T-helper 2 cell (primary cell): Measurements from ENCODE around the gene GABBR2.
A peak's percentile ranks its signal among the peaks of the same experiment; 100 is the strongest.
"Not testable (repeated sequence)": the region's sequence is repeated elsewhere in the genome, so short reads cannot be mapped to it uniquely, and the experiment has no call there.

Source experiments
- DNase-seq, 5 experiments: peaks; one replicate each; pipeline versions ENCODE4 v3.0.0 to v3.0.0-alpha.2; 2012 to 2022

Gene GABBR2

DNA sequence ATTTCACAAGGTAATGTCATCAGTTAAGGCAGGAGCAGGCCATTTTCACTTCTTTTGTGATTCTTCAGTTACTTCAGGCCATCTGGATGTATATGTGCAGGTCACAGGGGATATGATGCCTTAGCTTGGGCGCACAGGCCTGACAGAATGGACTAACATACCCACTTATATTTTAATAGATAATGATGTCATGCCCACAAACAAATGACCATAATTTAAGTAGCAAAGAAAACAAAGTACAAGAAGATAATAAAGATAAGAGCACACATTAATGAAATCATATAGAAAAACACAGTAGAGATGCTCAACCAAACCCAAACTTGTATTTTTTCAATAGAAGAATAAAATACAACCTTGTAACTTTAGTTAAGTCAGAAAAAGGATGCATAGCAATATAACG lies 433.6 kb downstream of the GABBR2 start:
- DNase-seq, result no peak

DNA sequence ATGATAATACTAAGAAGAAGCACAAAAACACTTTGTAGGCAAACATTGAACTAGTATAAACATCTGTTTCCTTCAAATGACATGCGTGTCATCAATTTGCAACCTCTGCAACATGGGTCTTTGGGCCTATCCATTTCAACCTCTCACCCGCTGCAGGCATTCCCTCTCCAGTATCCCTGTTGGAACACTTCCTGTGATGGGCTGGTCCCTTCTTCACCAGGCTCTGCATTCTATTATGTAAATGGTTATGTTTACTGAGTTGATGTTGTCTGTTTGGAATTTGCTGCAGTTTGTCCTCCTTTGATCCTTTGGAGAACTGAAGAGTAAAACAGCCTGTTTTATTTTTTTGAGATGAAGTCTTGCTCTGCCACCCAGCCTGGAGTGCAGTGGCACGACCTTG lies 436.7 kb downstream of the GABBR2 start:
- DNase-seq, result no peak

DNA sequence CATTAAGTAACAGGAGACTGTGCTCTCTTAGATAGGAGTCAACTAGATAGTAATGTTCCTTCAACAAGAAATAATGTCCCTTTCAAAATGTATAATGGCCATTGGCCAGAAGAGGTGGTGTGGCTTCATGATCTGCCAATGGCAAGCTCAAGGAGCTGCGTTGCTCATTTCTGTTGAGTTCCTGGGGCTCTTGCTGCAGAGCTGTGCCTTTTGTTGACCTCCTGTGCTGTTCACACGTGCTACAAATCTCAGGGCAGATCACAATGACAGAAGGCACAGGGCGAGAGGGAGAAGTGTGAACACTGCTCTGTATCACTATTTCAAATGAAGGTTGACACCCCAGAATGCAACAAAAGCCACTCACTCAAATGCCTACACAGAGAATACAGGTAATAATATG lies 437.3 kb downstream of the GABBR2 start:
- DNase-seq, result no peak

DNA sequence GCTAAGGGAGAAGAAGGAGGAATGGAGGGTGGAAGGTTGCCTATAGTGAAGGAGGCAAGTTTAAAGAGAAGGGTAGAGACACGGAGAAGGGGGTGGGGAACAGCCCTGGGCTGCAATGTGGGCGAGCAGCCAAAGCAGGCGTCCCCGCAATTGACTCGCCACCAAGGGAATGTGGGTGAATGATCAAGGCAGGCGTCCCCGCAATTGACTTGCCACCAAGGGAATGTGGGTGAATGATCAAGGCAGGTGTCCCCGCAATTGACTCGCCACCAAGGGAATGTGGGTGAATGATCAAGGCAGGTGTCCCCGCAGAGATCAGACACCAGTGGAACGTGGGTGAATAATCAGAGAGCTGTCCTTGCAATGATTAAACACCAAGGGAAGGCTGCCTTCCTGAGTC lies 438.5 kb downstream of the GABBR2 start:
- not testable (repeated sequence) for DNase-seq

DNA sequence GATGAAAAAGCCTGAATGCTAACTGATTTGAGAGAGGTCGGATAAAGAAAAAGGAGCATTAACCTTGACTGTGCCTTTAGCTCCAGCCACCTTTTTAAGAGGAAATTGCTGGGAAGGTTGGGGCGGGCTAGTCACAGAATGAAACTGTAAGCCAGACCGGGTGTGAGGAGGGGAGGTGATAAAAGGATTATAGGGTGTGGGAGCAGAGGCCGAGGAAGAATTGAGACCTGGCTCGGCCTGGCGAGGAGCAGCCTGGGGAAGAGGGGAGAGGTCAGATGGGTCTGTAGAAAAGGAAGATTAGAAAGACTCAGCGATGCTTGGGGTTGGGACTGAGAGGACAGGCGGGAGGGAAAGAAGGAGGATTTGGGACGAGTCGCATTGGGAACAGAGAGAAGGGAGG lies 439.1 kb downstream of the GABBR2 start:
- not testable (repeated sequence) for DNase-seq

DNA sequence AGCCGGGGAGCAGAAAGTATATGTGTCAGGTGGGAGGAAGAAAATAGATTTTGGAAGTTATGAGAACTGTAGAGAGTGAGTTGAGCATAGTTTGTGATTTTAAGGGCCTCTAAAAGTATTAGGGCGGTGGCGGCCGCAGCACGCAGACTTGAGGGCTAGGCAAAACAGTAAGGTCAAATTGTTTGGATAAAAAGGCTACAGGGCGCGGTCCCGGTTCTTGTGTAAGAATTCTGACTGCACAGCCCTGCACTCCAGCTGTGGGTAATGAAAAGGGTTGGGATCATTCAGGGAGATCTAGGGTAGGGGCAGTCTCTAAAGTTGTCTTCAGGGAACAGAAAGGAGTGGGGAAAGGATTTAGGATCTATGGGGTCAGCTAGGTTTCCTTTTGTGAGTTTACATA lies 441.2 kb downstream of the GABBR2 start:
- DNase-seq, result not testable (repeated sequence)

DNA sequence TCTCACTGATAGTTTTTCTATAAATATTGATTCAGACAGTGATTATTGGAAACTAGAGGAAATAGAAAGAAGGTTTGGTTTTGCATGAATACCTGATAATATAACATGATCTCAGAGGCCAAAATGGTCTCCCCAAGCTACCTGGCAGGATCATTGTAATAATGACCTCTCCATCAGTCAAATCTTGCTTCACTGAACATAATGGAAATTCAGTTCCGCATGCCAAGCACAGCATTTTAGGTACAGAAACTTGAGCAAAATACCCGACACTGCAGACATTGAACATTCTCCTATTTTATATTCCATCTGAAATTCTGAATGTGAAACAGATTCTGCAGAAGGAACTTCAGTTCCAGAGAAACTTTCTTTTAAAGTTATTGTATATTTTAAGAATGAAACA lies 444.2 kb downstream of the GABBR2 start:
- DNase-seq, result no peak

DNA sequence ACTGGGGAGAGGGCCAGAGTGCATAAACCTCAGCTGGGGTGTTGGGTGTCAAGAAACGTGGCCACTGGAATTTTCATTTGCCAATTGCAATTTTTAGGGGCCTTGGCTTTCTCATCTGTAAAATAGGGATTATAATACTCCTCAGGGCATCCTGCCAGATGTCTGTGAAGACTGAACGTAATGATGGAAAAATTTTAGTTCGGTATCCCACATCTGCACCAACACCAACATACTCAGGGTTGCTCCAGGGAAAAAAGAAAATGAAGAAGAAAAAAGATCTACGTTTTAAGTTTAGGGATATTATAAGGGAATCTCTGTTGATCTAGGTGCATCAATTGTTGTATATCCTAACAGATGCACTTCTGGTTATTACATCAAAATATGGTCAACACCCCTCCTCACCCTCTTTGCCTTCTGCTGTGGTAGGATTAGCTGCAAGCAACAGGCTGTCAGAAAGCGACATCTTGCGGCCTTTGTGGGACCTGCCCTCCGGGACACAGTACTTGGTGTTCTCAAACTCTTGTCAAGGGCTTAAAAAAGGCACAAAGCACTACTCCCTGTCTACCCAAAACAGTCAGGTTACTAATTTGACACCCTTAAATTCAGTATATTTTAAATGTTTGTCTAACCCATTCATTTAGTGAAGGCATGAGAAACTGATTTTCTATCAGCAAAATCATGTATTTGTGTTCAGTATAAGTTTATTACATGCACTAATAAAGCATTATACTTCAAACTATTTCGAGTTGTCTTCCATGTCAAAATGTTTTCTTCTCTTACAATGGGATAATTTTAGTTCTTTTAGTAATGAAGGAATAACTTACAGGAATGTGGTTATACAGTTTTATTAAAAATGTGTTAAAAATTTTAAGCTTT lies 445.0 kb downstream of the GABBR2 start:
- peak; percentile 43 to 86 (median 73) for DNase-seq

DNA sequence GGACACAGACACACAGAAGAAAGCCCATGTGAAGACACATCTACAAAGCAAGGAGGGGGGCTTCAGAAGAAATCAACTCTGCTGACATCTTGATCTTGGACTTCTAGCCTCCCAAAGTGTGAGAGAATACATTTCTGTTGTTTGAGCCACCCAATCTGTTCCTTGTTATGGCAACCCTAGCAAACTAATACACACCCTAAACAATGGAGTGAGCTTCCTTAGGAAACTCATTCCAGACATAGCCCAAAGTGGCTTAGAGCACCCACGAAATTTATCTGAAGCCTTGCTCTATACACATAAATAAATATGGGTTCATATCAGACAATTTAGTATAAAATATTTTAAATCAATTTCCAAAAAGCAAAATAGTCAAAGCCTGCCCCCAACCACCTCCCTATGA lies 445.7 kb downstream of the GABBR2 start:
- DNase-seq, result no peak

DNA sequence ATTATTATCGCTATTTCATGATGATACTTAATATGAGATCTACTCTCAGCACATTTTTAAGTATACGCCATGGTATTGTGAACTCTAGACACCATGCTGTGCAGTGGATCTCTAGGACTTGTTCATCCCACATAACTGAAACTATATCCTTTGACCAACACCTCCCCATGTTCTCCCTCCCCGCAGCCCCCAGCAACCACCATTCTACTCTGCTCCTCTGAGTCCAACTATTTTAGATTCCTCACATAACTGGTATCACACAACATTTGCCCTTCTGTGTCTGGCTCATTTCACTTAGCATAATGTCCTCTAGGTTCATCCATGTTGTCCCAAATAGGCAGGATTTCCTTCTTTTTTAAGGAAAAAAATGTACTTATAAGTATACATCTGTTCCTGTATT lies 446.7 kb downstream of the GABBR2 start:
- DNase-seq, result no peak

DNA sequence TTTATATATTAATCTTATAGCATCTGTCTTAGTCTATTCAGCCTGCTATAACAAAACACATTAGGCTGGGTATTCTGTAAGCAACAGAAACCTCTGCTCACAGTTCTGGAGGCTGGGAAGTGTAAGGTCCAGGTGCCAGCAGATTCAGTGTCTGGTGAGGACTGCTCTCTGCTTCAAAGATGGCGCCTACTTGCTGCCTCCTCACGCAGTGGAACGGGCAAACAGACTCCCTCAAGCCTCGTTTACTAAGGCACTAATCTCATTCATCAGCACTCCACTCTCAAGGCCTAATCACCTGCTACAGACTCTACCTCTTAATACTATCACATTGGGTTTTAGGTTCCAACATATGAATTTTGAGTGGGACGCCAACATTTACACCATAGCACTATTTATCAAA lies 448.1 kb downstream of the GABBR2 start:
- no peak for DNase-seq

DNA sequence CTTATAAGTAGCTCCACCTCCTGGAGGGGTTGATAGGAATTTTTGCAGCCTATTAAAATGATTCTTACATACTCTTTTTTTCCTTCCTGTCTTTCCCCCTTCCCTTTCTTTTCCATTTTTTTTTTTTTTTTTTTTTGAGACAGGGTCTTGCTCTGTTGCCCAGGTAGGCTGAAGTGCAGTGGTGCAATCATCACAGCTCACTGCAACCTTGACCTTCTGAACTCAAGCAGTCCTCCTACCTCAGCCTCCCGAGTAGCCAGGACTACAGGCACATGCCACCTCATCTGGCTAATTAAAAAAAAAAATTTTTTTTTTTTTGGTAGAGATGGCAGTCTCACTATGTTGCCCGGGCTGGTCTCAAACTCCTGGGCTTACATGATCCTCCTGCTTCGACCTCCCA lies 448.9 kb downstream of the GABBR2 start:
- DNase-seq, result no peak

DNA sequence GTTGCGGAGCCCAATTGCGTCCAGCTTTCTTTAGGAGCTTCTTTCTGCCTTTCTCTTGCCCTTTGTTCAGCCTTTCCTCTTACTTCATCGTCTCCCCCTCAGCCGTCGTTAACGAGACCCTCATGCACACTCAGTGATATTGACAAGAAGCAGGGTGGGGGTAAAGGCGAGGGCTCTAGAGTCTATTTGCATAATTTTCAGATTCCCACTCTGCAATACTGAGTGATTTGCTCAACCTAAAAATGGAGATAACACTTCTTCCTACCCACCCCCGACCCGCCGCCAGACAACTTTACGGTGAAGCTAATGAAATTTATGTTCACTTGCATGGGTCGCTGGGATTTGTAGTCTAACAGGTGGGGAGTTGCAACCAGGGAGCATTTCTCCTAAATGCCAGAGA lies 452.0 kb downstream of the GABBR2 start:
- DNase-seq, result peak in 1 of 5 experiments; percentile 84

DNA sequence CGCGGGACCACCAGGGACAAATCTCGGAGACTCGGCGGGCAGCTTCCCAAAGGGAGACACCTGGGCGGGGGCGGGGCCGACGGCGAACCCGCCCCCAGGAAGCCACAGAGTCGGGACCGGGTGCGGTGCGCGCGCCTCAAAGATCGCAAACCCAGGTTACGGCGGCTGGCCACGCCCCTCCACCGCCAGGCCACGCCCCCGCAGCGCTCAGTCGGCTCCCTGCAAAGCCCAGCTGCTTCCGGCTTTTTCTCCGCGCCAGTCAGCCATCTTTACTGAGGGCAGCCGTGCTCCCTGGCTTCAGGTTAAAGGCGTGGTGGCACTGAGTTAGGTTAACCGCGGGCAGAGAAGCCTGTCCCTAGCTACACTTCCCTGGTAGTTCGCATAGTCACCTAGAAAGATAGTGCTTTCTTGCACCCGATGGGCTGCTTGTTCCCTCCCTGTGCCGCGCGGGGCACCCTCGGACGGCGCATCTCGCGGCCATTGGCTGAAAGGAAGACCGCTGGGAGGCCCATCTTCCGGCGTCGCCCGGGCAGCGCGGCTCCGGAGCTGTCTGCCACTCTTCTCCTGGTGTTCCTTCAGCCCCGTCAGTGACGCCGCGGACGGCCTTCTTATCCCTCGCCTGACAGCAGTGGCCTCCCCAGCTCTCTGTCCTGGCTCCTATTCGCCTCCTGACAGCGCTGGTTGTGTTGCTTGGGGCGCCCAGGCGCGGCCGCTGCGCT lies 453.0 kb downstream of the GABBR2 start, which contains the start of gene TBC1D2:
Gene TBC1D2, minus strand, starts transcription at position 72 of the 719 bp plus-strand sequence. CDS start 108 bp downstream, outside the sequence.
- peak; percentile 96 to 97 (median 97) for DNase-seq

DNA sequence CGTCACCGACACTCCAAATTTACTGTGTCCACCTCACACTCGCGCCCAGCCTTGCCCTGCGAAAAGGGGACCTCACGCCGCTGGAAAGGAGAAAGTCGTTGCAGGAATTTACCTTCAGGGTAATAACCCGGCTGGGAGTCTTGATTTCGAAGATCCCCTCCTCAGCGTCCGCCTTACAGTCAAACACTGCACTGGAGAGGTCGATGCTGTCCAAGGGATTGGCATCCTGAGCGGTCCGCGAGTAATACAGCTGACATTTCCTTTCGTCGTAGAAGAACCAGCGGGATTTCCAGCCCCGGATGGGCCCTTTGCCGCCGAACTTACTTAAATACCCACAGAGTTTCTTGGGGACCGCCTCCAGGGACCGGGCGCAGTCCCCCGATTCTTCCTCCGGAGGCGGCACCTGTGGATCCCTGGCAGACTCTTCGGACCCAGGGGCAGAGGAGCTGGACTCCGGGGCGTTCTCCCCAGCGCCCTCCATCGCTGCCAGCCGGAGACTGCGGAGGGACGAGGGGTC lies 453.6 kb downstream of the GABBR2 start:
- DNase-seq, result peak in 2 of 5 experiments; percentile 9 to 43

DNA sequence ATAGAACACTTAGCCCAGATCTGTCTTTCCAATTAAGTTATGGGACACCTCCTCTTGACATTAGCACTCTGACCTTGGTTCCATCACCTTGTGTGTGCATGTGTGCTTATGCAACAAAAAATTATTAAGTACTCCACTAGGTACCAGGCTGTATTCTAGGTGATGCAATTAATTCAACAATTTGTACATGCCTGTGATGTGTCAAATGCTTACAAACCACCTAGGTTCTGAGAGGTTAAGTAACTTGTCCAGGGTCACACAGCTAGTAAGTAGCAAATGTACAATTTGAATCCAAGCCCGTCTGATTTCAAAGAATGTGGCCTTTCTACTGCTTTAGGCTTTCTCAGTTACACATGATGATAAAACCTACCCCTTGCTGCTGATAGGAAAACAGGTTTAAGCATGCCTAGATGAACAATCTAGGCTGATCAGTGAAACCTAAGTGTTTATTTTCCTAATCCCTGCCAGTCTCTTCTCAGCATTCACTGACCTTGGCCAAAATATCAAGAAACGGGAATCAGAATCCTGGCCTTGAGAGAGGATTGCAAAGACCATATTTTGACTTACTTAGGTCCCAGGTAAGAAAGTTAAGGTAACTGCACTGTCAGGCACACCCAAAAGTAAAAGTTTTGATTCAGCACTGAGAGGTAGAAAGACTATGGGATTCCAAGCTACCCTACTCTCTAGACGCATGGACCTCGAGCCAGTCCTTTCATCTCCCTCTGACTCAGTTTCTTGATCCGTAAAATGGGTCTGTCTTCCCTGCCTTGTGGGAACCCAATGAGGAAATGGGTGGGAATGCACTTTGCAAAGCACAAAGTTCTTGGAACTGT lies 454.3 kb downstream of the GABBR2 start:
- DNase-seq, result no peak

DNA sequence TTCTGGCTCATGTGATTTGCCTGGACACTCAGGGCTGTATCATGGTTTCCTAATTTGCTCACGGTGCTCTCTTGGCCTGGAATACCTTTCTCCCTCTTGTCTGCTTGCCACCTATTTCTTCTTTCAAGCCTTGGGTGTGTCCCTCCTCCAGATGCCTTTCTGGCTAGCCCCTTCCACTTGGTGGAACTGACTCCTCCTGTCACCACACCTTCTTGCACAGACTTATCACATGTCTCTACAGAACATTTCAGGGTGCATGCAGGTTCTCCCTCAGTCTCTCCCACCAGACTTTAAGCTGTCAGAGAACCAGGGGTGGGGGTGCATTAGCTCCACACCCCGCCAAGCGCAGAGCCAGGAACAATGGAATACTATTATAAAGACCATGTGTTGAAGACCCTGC lies 455.2 kb downstream of the GABBR2 start:
- no peak for DNase-seq

DNA sequence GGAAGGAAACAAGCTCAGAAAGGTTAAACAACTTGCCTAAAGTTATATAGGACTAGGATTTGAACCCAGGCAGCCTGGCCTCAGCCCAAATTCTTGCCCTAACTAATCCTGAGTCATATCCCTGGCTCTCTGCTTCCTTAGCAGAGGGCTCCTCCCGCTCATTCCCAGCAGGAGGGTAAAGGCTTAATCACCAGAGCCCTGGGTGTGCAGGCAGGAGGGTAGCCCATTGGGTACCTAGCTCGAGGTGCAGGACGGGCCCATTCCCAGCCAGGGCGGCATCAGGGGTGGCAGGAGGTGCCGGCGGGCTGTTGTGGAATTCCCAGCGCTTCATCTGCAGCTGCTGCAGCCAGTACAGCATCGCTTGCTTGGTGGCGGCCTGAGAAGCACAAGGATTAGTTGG lies 457.2 kb downstream of the GABBR2 start:
- DNase-seq, result no peak

DNA sequence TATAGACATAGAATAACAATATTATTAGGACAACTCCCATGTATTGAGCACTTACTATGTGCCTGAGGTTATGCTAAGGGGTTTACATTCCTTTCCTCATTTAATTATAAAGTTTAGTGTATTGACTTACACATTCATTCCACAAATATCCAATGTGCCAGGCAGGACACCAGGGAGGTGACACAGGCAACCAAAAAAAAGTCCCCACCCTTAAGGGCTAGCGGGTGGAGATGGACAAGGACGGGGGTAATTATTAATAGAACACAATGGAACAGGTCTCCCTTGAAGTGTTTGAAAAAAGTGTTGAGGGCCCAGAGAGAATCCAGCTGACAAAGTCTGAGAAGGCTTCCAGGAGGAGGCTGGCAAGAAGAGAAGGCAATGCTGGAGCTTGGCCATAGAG lies 459.0 kb downstream of the GABBR2 start:
- no peak for DNase-seq

DNA sequence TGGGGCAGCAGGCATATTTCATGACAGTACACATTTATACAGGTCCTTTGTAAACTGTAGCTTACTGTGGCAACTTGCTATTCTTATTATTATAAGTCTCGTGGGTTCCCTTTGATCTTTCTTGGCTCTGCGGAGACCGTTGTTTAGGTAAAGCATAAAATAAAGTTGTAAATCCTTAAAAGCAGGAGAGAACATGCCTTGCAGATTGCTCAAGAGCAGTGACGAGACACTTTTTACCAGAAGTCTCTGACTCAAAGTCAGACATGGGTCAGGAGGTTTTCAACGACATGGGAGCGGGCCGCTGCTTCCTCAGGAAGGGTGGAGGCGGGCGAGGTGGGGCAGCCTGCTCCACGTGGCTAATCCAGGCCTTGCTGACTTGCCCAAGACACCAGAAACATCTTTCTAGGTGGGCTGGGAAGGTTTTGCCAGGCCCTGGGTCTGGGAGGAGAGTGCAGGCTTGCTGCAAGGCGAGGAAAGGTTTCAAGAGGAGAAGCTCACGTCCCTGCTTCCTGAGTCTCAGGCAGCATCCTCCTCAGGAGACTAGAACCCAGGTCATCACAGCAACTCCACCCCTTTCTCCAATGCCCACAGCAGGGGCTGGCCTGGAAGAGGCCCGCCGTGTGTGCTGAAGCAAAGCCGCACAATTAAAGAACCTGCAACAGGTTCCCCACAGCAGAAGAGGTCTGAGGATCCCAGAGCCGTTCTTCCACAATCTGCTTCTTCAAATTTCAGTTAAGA lies 459.8 kb downstream of the GABBR2 start:
- peak in 2 of 5 experiments; percentile 8 to 40 for DNase-seq

DNA sequence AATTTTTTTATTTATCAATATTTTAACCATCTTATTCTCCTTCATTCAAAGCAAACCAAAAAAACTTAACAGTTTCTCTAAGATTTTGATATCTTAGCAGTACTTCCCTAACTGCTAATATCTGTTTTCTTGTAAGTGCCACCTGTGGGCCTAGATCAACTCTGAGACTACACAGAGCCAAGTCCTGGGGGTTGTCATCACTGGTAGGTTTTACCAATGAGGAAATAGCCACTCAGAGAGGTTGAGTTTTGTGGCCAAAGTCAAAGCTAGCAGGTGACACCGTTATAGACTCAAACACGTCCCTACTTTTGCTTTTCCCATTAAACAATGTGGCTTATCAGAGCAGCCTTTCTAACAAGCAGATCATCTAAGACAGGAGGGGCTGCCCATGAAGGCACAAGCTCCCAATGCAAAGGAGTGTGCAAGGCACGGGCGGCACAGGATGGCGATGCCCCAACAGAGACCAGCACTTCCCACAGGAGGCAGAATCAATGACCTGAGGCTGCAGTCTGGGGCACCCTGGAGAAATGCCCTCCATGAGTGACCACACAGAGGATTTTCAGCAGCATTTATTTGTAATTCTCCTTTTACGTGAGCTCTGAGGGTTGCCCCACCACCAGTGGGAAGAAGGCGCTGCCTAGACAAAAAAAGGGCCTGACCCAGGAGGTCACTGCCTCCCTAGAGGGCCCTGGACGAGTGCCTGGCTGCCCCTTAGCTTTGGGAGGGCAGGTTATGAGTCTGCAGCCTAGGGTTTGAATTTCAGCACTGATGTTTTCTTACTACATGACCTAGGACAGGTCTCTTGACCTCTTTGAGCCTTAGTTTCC lies 460.7 kb downstream of the GABBR2 start:
- DNase-seq, result no peak
